Fibroblast of skin of right biceps (primary cell): Measurements from ENCODE around the gene B4GALNT1.
"Not testable (repeated sequence)": the region's sequence is repeated elsewhere in the genome, so short reads cannot be mapped to it uniquely, and the experiment has no call there.

ENCODE experiments used
- DNase-seq: peaks from one replicate; pipeline ENCODE4 v3.0.0-alpha.2; 2013

Gene B4GALNT1

DNA sequence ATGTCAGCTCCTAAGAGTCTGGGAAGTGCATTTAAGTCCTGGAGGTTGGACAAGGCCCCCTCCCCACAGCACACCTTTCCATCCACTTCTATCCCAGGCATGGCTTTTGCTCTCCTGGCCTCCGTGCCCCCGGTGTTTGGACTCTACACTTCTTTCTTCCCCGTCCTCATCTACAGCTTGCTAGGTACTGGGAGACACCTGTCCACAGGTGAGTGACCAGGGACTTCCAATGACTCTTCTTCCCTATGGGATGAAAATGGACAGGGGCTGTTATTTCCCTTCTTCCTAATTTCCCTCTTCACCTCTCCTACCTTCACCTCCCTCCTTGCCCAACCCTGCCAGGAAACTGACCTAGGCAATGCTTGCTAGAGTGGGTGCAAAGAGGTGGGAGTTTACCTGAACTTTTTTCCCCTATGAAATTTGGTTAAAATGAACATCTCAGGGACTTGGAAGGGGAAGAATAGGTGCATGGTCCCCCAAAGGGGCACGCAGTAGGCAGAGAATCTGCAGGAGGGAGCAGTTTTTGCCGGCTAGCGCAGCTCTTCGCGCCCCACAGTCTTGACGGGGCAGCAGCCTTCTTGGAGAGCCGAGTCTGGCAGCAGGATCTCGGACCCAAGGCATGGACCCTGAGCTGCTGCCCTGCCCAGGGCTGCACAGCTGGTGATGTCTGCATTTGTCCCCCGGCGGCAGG, 12.6 kb downstream of the B4GALNT1 start:
- DNase-seq: no peak

DNA sequence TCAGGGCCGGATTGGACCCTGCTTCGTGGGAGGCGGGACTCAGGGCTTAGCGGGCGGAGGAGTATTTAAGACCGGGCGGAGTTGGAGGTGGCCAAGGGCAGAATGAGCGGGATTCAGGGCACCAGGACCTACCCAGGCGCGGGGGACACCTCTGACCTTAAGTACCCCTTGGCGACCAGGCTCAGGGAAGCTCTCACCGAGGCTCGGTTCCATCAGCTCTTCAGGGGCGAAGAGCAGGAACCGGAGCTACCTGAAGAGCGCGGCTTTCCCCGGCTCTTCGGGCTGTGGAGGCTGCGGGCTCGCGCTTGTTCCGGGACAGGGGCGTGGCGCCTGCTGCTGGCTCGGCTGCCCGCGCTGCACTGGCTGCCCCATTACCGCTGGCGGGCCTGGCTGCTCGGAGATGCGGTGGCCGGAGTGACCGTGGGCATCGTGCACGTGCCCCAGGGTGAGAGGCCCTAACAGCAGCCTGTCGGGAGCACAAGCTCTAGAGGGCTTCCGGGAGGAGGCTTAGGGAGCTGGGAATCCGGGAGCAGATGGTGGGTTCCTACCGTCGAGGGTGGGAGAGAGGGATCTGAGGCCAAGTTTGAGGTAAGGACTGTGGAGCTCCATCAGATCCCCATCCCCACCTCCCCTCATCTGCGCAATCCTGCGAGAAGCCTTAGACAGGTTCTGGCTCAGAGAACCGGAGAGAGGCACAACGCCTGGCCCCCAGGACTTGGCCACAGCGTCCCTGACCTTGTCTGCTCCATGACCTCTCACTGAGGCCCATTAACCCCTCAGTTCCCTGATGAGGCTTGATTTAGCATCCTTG, 13.4 kb downstream of the B4GALNT1 start:
- no peak for DNase-seq

DNA sequence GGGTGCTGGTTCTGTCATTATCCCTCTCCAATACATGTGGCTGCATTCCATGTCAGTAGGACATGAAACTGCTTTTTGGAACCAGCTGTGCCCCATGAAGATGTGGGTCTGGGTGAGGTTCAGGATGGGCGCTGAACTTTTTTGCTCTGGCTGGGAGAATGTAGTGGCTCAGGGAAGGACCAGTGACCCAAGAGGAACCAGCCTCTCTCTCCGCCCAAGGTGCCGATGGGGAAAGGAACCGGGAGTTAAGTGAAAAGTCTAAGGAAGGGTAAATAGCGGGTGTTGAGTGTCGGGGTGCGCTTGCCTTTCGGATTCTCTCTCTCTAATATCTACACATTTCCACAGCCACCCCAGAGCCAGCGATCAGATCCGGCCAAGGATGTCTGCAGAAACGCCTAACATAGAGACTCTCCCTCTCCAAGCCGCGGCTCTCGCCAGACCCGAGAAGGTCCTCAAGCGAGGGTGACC, 14.0 kb downstream of the B4GALNT1 start:
- DNase-seq: no peak

DNA sequence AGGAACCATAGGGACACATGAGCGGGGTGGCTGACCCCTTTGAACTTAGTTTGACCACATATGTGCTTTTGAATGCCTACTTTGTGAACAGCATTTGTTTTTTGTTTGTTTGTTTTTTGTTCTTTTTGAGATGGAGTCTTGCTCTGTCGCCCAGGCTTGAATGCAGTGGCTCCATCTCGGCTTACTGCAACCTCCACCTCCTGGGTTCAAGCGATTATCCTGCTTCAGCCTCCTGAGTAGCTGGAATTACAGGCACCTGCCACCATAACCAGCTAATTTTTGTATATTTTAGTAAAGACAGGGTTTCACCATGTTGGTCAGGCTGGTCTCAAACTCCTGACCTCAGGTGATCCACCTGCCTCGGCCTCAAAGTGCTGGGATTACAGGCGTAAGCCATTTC, 14.6 kb downstream of the B4GALNT1 start:
- DNase-seq: not testable (repeated sequence)

DNA sequence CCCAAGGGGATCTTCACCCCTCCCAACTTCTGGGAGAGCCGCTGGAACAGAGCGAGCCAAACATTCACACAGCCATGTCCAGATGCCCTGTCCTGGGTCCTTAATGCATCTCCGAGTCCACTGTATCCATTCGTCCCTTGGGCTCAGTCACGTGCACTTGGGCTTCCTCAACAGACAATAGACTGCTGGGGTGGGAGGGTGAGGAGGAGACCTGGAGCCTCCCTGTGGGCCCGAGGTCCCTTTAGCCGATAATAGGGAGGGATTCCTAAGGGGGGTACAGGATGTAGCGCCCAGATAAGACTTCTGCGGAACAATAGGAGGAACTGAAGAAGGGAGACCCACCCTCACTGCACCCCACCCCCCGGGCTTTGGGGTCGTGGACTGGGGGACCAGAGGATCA, 15.1 kb downstream of the B4GALNT1 start:
- no peak for DNase-seq

DNA sequence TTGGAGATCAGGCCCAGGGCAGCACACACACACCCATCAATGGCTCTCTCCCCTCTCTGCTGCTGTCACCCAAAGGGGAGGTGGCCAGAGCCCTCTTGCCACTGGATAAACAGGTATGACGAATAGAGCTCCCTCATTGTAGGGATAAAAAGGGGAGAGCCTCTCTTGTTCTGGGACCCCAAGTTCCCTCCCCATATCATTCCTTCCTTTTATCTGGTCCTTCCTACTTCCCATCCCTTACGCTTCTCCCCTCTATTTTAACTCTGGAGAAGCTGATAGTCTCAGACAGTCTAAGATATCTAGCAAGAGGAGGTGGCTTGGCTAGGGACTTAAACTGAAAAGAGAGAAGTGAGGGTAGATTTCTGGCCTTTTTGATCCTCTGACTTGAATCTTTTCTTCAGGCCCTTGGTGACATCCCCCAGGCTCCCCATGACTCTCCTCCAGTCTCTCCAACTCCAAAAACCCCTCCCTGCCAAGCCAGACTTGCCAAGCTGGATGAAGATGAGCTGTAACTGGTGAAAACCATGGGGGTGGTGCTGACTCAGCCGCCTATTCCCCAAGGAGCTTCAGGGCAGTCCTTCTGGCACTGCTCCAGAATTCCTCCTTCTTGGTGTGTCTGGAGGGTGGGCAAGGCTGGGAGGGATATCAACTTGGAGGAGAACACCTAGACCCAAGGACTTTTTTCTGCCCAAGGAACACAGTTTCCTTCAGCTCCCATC, 16.5 kb downstream of the B4GALNT1 start:
- DNase-seq: peak; percentile 77

DNA sequence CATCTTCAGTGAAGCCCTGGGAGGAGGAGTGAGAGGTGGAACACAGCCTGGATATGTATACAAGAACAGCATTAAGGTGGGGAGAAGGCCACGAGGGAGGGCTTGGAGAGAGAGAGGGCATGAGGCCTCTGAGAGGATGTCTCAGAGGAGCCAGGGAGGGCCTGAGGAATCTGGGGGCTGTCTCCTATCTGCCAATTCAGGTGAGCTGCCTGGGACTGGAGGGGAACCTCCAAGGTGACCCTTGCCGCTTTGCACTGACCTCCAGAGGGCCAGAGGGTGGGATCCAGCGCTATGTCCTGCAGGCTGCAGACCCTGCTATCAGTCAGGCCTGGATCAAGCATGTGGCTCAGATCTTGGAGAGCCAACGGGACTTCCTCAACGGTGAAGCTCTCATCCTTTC, 17.4 kb downstream of the B4GALNT1 start:
- no peak for DNase-seq

DNA sequence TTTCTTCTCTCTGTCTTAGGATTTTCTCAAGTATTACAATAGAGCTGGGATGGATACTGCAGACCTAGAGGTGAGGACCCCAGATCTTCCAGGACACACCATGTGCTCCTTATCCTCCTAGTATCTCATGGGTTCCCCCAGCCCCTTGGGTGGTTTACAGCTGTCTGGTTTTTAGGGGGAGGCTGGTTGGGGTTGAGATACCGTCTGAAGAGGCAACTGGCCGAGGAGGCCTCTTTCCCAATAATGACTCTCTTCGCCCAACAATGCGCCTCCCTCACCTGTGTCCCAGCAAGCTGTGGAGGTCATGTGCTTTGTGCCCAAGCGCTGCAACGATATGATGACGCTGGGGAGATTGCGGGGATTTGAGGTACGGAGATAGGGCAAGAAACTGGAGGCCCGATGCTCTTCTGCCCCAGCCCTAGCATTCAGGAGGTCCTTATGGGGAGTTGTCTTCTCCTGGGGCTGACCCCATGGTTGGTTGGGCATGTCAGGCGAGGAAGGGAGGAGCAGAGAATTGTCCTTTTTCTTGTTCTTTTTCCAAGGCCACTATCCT, 18.0 kb downstream of the B4GALNT1 start:
- DNase-seq: no peak

DNA sequence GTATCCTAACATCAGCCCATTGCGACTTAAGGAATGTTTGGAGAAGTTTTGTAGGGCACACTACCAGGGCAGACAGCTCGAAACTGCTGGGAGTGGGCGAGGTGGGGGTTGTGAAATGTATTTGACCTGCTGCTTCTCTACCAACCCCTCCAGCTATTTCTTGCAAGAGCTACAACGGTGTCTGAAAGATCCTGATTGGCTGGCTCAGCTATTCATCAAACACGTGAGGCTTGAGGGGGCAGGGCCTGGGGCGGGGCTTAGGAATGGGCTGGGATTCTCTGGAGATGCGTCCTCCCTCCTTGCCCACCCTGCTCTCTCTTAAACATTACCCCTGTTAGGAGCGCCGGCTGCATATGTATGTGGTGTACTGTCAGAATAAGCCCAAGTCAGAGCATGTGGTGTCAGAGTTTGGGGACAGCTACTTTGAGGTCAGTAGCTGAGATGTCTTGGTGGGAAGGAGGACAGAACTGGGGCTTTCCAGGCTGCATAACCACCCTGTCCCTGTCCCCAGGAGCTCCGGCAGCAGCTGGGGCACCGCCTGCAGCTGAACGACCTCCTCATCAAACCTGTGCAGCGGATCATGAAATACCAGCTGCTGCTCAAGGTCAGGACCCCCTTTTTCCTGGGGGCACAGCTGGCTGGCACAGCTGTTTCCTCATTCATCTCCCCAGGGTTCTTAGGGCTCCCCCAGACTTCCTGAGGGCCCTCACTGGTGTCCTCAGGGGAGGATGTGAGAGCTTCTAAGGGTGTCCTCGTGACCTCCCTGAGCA, 18.6 kb downstream of the B4GALNT1 start:
- no peak for DNase-seq

DNA sequence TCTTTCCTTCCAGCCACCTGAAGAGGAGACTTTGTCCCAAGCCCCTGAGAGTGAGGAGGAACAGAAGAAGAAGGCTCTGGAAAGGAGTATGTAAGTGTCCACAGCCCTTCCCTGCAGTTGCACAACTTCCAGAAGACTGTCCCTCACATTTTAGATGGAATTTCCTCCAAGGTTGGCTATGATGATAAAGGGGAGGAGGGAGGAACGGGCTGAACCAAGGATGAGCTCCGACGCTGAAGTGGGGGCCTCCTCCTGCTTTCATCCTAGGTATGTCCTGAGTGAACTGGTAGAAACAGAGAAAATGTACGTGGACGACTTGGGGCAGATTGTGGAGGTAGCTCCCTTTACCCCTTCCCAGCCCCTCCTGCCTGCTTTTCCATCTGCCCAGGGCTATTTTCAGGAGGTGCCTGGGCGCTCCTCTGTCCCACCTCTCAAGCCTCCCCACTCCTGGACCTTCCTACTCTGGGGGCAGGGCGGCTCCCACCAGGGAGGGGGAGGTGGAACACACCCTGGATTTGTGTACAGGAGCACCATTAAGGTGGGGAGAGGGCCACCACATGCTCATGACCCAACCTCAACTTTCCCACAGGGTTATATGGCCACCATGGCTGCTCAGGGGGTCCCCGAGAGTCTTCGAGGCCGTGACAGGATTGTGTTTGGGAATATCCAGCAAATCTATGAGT, 19.4 kb downstream of the B4GALNT1 start:
- DNase-seq: no peak

DNA sequence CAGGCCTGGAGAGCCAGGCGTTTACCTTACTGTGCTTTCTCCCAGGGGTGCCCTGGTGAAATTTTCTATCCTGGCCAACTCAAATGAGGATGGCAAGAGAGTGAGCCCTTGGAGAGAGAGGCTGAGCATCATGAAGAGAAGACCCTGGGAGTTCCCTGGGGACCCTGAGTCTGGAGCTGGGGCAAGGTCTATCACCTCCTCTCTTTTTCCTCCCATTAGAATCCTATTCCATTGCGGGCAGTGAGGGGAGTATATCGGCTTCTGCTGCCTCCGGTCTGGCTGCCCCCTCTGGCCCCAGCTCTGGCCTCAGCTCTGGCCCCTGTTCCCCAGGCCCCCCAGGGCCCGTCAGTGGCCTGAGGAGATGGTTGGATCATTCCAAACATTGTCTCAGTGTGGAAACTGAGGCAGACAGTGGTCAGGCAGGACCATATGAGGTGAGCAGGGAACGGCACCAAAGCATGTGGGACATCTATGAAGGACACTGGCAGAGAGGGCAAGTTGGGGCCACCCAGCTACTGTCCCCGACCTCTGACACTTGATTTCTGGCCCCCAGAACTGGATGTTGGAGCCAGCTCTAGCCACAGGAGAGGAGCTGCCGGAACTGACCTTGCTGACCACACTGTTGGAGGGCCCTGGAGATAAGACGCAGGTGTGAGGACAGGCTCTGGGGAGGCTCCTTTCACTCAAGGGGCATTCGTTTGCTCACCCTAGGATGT, 20.1 kb downstream of the B4GALNT1 start:
- DNase-seq: no peak

DNA sequence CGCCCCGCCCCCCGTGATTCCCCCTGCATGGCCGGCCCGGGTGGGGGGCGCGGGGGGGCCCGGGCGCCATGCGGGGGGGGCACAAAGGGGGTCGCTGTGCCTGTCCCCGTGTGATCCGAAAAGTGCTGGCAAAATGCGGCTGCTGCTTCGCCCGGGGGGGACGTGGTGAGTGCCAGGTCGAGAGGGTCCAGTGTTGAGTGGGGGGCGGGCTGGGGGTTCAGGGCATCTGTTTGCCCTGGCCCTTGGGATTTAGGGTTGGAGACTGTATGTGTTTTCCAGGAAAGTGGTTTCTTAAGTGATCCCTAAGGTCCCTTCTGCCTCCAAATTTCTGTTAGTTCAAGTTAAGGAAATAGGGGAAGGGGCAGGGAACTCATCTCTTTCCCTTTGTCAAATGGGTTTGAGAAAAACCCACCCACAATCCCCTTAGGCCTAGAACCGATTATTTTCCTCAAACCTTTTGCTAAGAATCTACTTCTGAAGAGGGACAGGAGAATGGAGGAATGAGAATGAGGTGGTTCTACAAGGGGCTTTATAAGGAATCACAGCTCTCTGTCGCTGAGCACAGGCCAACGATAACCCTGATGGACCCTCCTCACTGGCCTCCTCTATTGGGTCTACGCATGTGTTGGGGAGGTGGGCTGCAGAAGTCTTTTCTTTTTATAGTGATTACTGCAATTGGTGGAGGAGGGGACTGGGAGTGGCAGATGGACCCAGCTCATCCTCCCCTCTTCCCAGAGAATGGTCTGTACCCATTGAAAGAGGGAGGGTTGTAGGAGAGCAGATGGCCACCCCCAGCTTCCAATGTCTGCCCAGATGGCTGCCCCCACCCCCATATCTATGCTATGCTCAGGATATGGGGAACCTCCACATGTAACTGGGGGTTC, 20.9 kb downstream of the B4GALNT1 start:
- DNase-seq: no peak

DNA sequence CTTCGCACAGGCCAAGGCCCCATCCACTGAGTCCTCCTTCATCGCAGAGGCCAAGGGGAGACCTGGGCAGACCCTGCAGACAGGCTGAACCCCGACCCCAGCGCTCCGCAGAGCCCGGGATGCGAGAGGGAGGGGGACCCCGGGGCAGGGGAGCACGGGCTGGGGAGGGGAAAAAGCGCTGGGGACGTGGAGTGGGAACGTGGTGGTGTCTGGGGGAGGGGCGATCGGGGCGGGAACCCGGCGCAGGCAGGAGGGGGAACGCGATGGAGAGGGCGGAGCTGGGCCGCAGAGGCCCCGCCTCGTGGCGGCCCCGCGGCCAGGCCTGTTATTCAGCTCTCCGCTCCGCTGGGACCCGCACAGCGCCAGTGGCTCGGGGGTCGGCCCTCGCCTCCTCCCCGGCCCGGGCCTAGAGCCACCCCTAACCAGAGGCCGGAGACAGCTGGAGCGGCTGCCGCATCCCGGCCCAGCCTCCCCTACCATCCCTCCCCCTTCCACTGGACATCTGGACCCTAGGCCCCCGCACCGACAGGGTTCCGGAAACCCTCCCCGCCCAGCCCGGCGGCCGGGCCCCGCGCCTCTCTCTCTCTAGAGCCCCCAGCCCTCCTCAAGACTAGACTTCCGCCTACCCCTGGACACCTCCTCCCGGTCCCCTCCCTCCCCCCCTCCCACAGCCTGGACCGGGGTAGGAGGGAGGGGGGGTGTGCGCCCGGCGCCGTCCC, 21.7 kb downstream of the B4GALNT1 start, which contains the start of gene ARHGEF25:
ARHGEF25 (plus strand) TSS at position 328 of the 719 bp plus-strand sequence. CDS start 460 bp downstream, outside the sequence.
- DNase-seq: peak; percentile 77

DNA sequence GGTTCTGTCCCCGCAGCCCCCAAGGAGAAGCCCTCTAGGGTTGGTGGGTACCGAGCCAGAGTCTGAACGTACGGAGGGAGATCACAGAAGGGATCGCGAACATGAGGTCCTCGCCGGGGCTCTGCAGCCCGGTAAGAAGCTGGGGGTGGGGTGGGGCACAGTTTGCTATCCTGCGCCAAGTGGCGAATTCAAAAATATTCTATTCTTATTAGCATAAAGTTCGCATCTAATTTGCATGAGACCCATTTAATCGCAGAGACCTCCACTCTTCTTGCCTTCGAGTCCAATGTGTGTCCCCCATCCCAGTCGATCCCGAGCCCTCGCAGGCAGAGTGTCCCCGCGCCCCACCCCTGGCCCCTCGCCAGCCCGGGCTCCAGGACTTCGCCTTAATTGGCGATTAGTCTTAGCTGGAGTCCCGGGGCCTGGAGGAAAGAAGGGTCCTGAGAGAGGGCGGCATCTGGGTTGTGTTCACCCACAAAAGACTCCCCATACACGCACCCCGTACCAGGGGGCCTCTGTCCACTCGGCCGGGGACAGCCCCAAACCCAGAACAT, 22.4 kb downstream of the B4GALNT1 start:
- no peak for DNase-seq

DNA sequence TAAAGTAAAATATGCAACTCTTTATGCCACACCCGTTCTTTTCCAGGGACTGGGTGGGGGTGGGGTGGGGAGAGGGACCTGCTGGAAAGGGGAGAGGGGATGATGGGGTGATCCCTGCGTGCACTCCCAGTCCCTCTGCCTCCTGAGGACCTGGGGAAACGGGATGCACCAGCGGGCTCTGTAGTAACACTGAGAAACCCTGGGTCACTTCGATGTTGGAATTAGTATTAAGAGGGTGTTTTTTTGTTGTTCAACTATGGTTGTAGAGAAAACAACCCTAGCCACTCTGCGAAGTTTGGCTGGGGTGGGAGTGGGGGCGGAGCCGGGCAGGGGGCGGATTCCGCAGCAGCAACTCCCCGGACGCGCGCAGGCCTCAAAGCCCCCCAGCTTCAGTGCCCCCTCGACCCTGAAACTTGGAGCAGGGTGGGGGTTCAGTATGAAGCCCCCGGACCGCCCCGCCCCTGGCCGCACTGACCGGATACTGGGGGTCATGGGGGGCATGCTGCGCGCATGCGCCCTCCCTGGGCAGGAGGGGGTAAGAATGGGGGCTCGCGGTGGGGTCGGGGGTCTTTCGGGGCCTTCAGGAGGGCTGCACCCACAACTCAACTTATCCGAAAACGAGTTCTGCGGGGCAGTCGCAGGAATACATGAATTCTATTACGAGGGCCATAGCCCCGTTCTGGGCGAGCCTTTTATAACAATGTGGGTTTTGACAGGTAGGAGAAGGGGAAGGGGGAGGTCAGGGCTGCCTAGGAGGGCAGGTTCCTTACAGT, 23.0 kb downstream of the B4GALNT1 start:
- no peak for DNase-seq

DNA sequence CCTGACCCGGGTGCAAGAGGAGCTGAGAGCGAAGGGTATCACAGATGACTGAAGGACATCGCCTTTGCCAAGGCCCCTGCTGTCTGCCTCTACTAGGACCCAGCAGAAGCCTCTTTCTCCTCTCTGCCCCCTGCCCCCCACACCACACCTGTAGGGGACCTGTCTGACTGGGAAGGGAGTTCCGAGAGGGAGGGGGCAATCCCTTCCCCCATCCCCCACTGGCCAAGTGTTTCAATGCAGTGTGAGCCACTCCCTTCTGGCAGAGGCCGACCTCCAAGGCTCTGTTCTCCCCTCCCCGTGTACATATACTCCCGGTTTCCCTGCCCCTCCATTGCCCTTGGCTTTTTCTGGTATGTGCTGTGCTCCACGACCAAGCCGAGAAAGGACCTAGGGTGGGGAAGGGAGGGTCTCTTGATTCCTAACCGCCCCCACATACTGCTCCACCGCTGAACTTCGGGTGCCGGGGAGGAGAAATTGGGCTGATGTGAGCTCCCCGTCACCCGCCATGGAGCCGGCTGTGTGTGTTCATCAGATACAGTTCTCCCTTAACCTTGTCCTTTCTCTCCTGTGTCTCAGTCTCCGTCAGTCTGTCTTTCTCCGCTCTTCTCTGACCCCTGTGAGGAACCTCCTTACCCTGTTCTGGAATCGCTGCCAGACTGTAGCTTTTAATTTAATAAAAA, 23.8 kb downstream of the B4GALNT1 start:
- DNase-seq: no peak

DNA sequence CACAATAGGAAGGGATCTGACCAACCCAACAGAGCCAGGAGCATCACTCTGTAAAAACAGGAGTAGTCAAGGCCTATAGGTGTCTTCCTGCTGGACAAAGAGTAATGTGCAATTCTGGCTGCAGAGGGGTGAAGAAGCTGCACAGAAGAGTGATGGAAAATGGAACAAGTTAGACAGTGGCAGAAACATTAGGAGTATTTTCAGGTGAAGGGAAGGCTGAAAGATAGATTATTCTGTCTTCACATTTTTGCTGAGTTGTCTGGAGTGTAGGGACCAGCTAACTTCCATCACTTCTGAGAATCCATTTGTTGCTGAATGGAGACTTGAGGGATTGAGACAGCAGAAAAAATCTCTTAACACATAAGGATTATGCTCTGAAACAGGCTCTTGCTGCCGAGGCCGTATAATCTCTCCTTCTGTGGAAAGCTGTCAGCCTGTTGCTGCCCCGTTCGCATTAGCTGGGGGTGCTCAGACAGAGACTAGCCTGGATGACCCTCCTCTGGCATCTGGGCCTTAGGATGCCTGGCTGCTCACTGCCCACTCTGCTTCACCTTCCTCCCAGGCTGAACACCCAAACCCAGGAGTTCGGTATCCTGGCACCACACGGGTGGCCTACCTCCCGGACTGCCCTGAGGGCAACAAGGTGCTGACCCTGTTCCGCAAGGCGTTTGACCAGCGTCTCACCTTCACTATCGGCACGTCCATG, 24.9 kb downstream of the B4GALNT1 start:
- no peak for DNase-seq
